IMR-90 (cell line): ENCODE results near the gene COPZ1.

Experiments used
- BHLHE40 ChIP-seq: fragments of 150-350 bp; IDR thresholded peaks from 2 replicates; pipeline ENCODE4 v1.6.1; 2016; ENCODE audit warnings: mild to moderate bottlenecking, low read depth, low read length
- CEBPB ChIP-seq: IDR thresholded peaks from 2 replicates; pipeline ENCODE4 v1.6.1; 2012; ENCODE audit warnings: low read depth, low read length, improper control_type of control experiment
- CHD1 ChIP-seq: IDR thresholded peaks from 2 replicates; pipeline ENCODE4 v1.6.1; 2012; ENCODE audit warnings: low read depth, low read length, improper control_type of control experiment
- CTCF ChIP-seq: conservative IDR thresholded peaks from 2 replicates; pipeline ENCODE4 v1.5.1; 2012; ENCODE audit warnings: mild to moderate bottlenecking, low read depth, low read length, improper control_type of control experiment
- MAZ ChIP-seq: IDR thresholded peaks from 2 replicates; pipeline ENCODE4 v1.6.1; 2012; ENCODE audit warnings: low read depth, mild to moderate bottlenecking, low read length, improper control_type of control experiment, moderate library complexity, borderline replicate concordance
- MXI1 ChIP-seq: IDR thresholded peaks from 2 replicates; pipeline ENCODE4 v1.6.1; 2012; ENCODE audit warnings: low read depth, mild to moderate bottlenecking, low read length, moderate library complexity, borderline replicate concordance
- NFE2L2 ChIP-seq: fragments of 150-350 bp; IDR thresholded peaks from 2 replicates; pipeline ENCODE4 v1.6.1; 2016; ENCODE audit warnings: low read depth, mild to moderate bottlenecking, low read length
- POLR2A ChIP-seq: IDR thresholded peaks from 2 replicates; pipeline ENCODE4 v1.6.1; 2012; ENCODE audit warnings: mild to moderate bottlenecking, low read depth, low read length
- RAD21 ChIP-seq: IDR thresholded peaks from 2 replicates; pipeline ENCODE4 v1.6.1; 2012; ENCODE audit warnings: low read length, improper control_type of control experiment
- RCOR1 ChIP-seq: IDR thresholded peaks from 2 replicates; pipeline ENCODE4 v1.6.1; 2012; ENCODE audit warnings: mild to moderate bottlenecking, low read length, improper control_type of control experiment; ENCODE audit not compliant: insufficient replicate concordance
- RFX5 ChIP-seq: IDR thresholded peaks from 2 replicates; pipeline ENCODE4 v1.8.0; 2012; ENCODE audit warnings: low read depth, mild to moderate bottlenecking, low read length, moderate library complexity
- SMC3 ChIP-seq: fragments of 150-350 bp; IDR thresholded peaks from 2 replicates; pipeline ENCODE4 v1.6.1; 2016; ENCODE audit warnings: low read depth, mild to moderate bottlenecking, antibody characterized with exemption, low read length, moderate library complexity
- USF2 ChIP-seq: fragments of 150-350 bp; IDR thresholded peaks from 2 replicates; pipeline ENCODE4 v1.6.1; 2017; ENCODE audit warnings: mild to moderate bottlenecking, antibody characterized with exemption, low read length, low read depth

GRCh38 chr12:54374562-54375258, 49.8 kb downstream of the COPZ1 start:
- no peak for TF ChIP-seq POLR2A
- no peak for TF ChIP-seq CTCF
- TF ChIP-seq USF2: no peak
- no peak for TF ChIP-seq RAD21
- no peak for TF ChIP-seq NFE2L2
- TF ChIP-seq CHD1: no peak
- TF ChIP-seq MXI1: no peak
- no peak for TF ChIP-seq RCOR1
- no peak for TF ChIP-seq SMC3
- no peak for TF ChIP-seq BHLHE40
- TF ChIP-seq CEBPB: no peak
- TF ChIP-seq RFX5: no peak
- no peak for TF ChIP-seq MAZ
